SK-N-SH (cell line): Measurements from ENCODE around the gene TTC31.
"Not testable (repeated sequence)": the region's sequence is repeated elsewhere in the genome, so short reads cannot be mapped to it uniquely, and the experiment has no call there.

Experiments
- ELF1 ChIP-seq: IDR thresholded peaks from 2 replicates; pipeline ENCODE4 v1.4.0; 2012
- EP300 ChIP-seq, 2 experiments: IDR thresholded peaks; 2 replicates each; pipeline versions ENCODE4 v1.4.0 to v1.6.1; 2012; ENCODE audit warnings: borderline replicate concordance in 1 of 2, low read depth in 1 of 2, low read length in 1 of 2
- FOXJ3 ChIP-seq: sonication (generic); formaldehyde crosslinking; IDR thresholded peaks from 2 replicates; pipeline ENCODE4 v1.5.1; 2020; ENCODE audit warnings: mild to moderate bottlenecking, missing genetic modification reagents
- GATA2 ChIP-seq: sonication (generic); formaldehyde crosslinking; IDR thresholded peaks from 2 replicates; pipeline ENCODE4 v1.5.0; 2020; ENCODE audit warnings: mild to moderate bottlenecking, missing genetic modification reagents
- MAX ChIP-seq: IDR thresholded peaks from 2 replicates; pipeline ENCODE4 v1.4.0; 2012; ENCODE audit warnings: low read depth
- TF ChIP-seq, protein P1 (sequence below): IDR thresholded peaks from 2 replicates; pipeline ENCODE4 v1.4.0; 2012; ENCODE audit warnings: low read depth, borderline replicate concordance

DNA sequence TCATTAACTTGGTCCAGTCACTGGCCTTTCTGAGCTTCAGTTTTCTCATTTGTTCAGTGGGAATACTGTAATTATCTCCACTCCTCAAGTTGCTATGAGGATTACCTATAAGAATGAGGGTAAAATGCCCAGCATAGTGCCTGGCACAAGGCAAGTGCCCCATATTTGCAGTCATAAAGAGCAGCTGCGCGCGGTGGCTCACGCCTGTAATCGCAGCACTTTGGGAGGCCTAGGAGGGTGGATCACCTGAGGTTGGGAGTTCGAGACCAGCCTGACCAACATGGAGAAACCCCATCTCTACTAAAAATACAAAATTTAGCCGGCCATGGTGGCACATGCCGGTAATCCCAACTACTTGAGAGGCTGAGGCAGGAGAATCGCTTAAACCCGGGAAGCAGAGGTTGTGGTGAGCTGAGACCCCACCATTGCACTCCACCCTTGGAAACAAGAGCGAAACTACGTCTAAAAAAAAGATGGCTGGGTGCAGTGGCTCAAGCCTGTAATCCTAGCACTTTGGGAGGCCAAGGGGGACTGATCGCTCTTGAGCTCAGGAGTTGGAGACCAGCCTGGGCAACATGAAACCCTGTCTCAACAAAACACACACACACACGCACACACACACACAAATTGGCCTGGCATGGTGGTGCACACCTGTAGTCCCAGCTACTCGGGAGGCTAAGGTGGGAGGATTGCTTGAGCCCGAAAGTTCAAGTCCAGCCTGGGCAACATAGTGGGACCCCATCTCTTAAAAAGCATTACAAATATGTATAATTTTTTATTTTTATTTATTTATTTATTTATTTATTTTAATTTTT lies 40.2 kb upstream of the TTC31 start:
- not testable (repeated sequence) for TF ChIP-seq ELF1; EP300 (IDR thresholded peaks at IDR 0.05; ENCODE audit: borderline replicate concordance in 1 of 2, low read depth in 1 of 2, low read length in 1 of 2); GATA2 (CRISPR knock-in tag); MAX; FOXJ3 (CRISPR knock-in tag)
- TF ChIP-seq, protein P1, sequence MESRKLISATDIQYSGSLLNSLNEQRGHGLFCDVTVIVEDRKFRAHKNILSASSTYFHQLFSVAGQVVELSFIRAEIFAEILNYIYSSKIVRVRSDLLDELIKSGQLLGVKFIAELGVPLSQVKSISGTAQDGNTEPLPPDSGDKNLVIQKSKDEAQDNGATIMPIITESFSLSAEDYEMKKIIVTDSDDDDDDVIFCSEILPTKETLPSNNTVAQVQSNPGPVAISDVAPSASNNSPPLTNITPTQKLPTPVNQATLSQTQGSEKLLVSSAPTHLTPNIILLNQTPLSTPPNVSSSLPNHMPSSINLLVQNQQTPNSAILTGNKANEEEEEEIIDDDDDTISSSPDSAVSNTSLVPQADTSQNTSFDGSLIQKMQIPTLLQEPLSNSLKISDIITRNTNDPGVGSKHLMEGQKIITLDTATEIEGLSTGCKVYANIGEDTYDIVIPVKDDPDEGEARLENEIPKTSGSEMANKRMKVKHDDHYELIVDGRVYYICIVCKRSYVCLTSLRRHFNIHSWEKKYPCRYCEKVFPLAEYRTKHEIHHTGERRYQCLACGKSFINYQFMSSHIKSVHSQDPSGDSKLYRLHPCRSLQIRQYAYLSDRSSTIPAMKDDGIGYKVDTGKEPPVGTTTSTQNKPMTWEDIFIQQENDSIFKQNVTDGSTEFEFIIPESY: not testable (repeated sequence)
